K562 (cell line): ENCODE data around the gene C10orf71. TPM values are rescaled to one million over a fixed set of nuclear protein-coding genes. Genes with fewer than 3 reads are reported as not detected.

Experiments used
- ATAC-seq: fragments of 200-7000 bp; cut with Tn5 transposase; 3 replicates; pipeline ENCODE4 v1.9.1; 2020; ENCODE audit warnings: moderate library complexity
- BruUV-seq: library from RNA; stranded (reverse); fragments of 400-500 nt; replicated peaks from 2 replicates; lab custom pipeline; 2021; lab: Mats Ljungman, UMichigan
- CTCF ChIA-PET: fragments of 300-600 bp; formaldehyde crosslinking; extraction: SDS; loops from one replicate; lab custom pipeline; 2021; ENCODE audit warnings: low intra/inter-chr PET ratio; lab: Yijun Ruan, JAX
- POLR2A ChIA-PET: fragments of 300-600, 350-650 bp; sonication (Branson Sonifier 250); formaldehyde crosslinking; extraction: SDS; loops from one replicate; lab custom pipeline; 2021; ENCODE audit warnings: antibody characterized with exemption, inconsistent platforms; lab: Yijun Ruan, JAX
- DNase-seq, 4 experiments: peaks; one replicate each; pipeline versions ENCODE4 v3.0.0 to v3.0.0-alpha.2; 2011 to 2018; ENCODE audit warnings: low spot score in 3 of 4, mixed read lengths in 3 of 4; ENCODE audit errors: extremely low read depth in 1 of 4
- FAIRE-seq: peaks from 2 replicates; lab custom pipeline; 2011; peaks lifted over from hg19 to GRCh38; lab: Jason Lieb, UNC
- H2AFZ ChIP-seq: 2 replicates; pipeline ENCODE4 v1.6.0; 2011; ENCODE audit warnings: low read depth, low read length, control low read depth, inconsistent platforms
- H3K27ac ChIP-seq: fragments of 200-600 bp; 3 replicates; pipeline ENCODE4 v1.8.0; 2011; ENCODE audit warnings: low read depth, mild to moderate bottlenecking, control low read depth, inconsistent platforms, low read length, moderate library complexity, mixed read lengths; ENCODE audit errors: extremely low read depth
- H3K27me3 ChIP-seq, 2 experiments: fragments of 300-600 bp in 1 of 2; 2 replicates in 1 of 2; 3 replicates in 1 of 2; pipeline versions ENCODE4 v1.6.0 to v1.8.0; 2011; ENCODE audit warnings: inconsistent platforms in 2 of 2, low read length in 2 of 2, mild to moderate bottlenecking in 1 of 2, mixed read lengths in 1 of 2, moderate library complexity in 1 of 2; ENCODE audit not compliant: control insufficient read depth in 2 of 2, insufficient read depth in 2 of 2
- H3K36me3 ChIP-seq: fragments of 300-600 bp; 3 replicates; pipeline ENCODE4 v1.8.0; 2011; ENCODE audit warnings: mild to moderate bottlenecking, low read length, inconsistent platforms; ENCODE audit not compliant: control insufficient read depth, insufficient read depth
- H3K4me1 ChIP-seq, 2 experiments: fragments of 200-600 bp in 1 of 2; replicated peaks in 1 of 2; 2 replicates in 1 of 2; 3 replicates in 1 of 2; pipeline versions ENCODE4 v1.5.1 to v1.8.0; 2011; ENCODE audit warnings: inconsistent platforms in 2 of 2, low read length in 2 of 2, mild to moderate bottlenecking in 1 of 2, mixed read lengths in 1 of 2, moderate library complexity in 1 of 2; ENCODE audit not compliant: control insufficient read depth in 2 of 2, insufficient read depth in 2 of 2
- H3K4me2 ChIP-seq: 2 replicates; pipeline ENCODE4 v1.6.1; 2011; ENCODE audit warnings: low read length, control low read depth, inconsistent platforms, mixed read lengths; ENCODE audit not compliant: insufficient read depth
- H3K4me3 ChIP-seq: fragments of 200-600 bp; sonication (generic), shearing (Covaris generic); 2 replicates; pipeline ENCODE4 v1.5.1; 2016; ENCODE audit warnings: control low read depth, inconsistent platforms
- H3K79me2 ChIP-seq: fragments of 200-600 bp; 3 replicates; pipeline ENCODE4 v1.8.0; 2011; ENCODE audit warnings: low read length, inconsistent platforms; ENCODE audit not compliant: control insufficient read depth, insufficient read depth
- H3K9ac ChIP-seq, 2 experiments: 2 replicates each; pipeline versions ENCODE4 v1.6.0 to v1.6.1; 2011; ENCODE audit warnings: low read depth in 2 of 2, low read length in 2 of 2, control low read depth in 1 of 2, inconsistent platforms in 1 of 2, mild to moderate bottlenecking in 1 of 2, mixed read lengths in 1 of 2; ENCODE audit not compliant: insufficient read depth in 1 of 2
- H3K9me1 ChIP-seq: one replicate; pipeline ENCODE4 v1.6.0; 2011; ENCODE audit warnings: inconsistent platforms, mild to moderate bottlenecking, low read length, moderate library complexity; ENCODE audit not compliant: control insufficient read depth, insufficient read depth
- H3K9me3 ChIP-seq: replicated peaks from 2 replicates; pipeline ENCODE4 v1.5.1; 2011; ENCODE audit warnings: low read depth, low read length, inconsistent platforms; ENCODE audit not compliant: control insufficient read depth, insufficient read depth
- H4K20me1 ChIP-seq: replicated peaks from 2 replicates; pipeline ENCODE4 v1.6.1; 2011; ENCODE audit warnings: low read length, inconsistent platforms, mixed read lengths; ENCODE audit not compliant: control insufficient read depth, insufficient read depth
- BACH1 ChIP-seq: fragments of 200-800 bp; sonication (Bioruptor generic); IDR thresholded peaks from 2 replicates; pipeline ENCODE4 v1.6.1; 2016; ENCODE audit warnings: missing genetic modification characterization, missing compliant biosample characterization
- BRD4 ChIP-seq: fragments of 200-600 bp; sonication (generic); IDR thresholded peaks from 2 replicates; pipeline ENCODE4 v1.6.1; 2017; ENCODE audit warnings: inconsistent platforms
- COPS2 ChIP-seq: fragments of 450-650 bp; conservative IDR thresholded peaks from 2 replicates; pipeline ENCODE4 v1.6.1; 2016; ENCODE audit warnings: mild to moderate bottlenecking, moderate library complexity
- DPF2 ChIP-seq: fragments of 450-650 bp; IDR thresholded peaks from 2 replicates; pipeline ENCODE4 v1.6.1; 2016
- GATAD2A ChIP-seq: fragments of 450-650 bp; IDR thresholded peaks from 2 replicates; pipeline ENCODE4 v1.6.1; 2017
- HDGF ChIP-seq: fragments of 450-650 bp; IDR thresholded peaks from 2 replicates; pipeline ENCODE4 v1.6.1; 2016
- HNRNPH1 ChIP-seq: fragments of 200-400 bp; formaldehyde crosslinking; optimal IDR thresholded peaks from 2 replicates; pipeline ENCODE3; 2017; ENCODE audit warnings: low read depth, mild to moderate bottlenecking, low read length, moderate library complexity
- L3MBTL2 ChIP-seq: fragments of 450-650 bp; IDR thresholded peaks from 2 replicates; pipeline ENCODE4 v1.6.1; 2016; ENCODE audit warnings: mild to moderate bottlenecking, moderate library complexity
- NFE2 ChIP-seq: IDR thresholded peaks from 2 replicates; pipeline ENCODE4 v1.6.1; 2014; ENCODE audit warnings: antibody characterized with exemption, low read depth
- NFE2L1 ChIP-seq: fragments of 450-650 bp; IDR thresholded peaks from 2 replicates; pipeline ENCODE4 v1.6.1; 2016; ENCODE audit warnings: missing genetic modification characterization, low read depth, mild to moderate bottlenecking, missing compliant biosample characterization, moderate library complexity, borderline replicate concordance
- POLR2A ChIP-seq: fragments of 450-650 bp; conservative IDR thresholded peaks from 2 replicates; pipeline ENCODE4 v1.6.1; 2016
- STAG1 ChIP-seq: sonication (generic); formaldehyde crosslinking; IDR thresholded peaks from 2 replicates; pipeline ENCODE4 v1.5.0; 2020; ENCODE audit warnings: missing genetic modification reagents, borderline replicate concordance
- XRCC5 ChIP-seq: fragments of 200-400 bp; formaldehyde crosslinking; IDR thresholded peaks from 2 replicates; pipeline ENCODE4 v1.6.1; 2017; ENCODE audit warnings: low read depth, mild to moderate bottlenecking, low read length
- ZNF384 ChIP-seq: IDR thresholded peaks from 2 replicates; pipeline ENCODE4 v1.6.1; 2012; ENCODE audit warnings: low read depth, low read length, improper control_type of control experiment
- ZNF436 ChIP-seq: fragments of 250-450, 450-650 bp; sonication (Bioruptor Pico); formaldehyde crosslinking; IDR thresholded peaks from 2 replicates; pipeline ENCODE4 v1.7.0; 2020; ENCODE audit warnings: mild to moderate bottlenecking
- ZNF512 ChIP-seq: IDR thresholded peaks from 2 replicates; pipeline ENCODE4 v1.6.1; 2016; ENCODE audit warnings: missing genetic modification characterization, missing compliant biosample characterization
- ZNF584 ChIP-seq: fragments of 200-800 bp; sonication (Bioruptor generic); IDR thresholded peaks from 2 replicates; pipeline ENCODE4 v1.6.1; 2016; ENCODE audit warnings: low read depth, mild to moderate bottlenecking, missing genetic modification characterization, missing compliant biosample characterization
- WGBS: fragments of 100-300 bp; shearing (Covaris generic); methylation state at CpG from one replicate; pipeline ENCODE4 v1.1.6; 2016; ENCODE audit warnings: low coverage, mixed read lengths; ENCODE audit not compliant: insufficient coverage; ENCODE audit errors: missing lambda C conversion rate; 5-methylcytosine and 5-hydroxymethylcytosine counted together
- in situ Hi-C: fragments of 300-500 bp; cut with MboI; formaldehyde crosslinking; loops from 4 replicates; pipeline ENCODE4 v1.15.0; 2018; ENCODE audit warnings: inconsistent platforms, mixed read lengths
- intact Hi-C: fragments of 100-400 bp; cut with micrococcal nuclease; formaldehyde crosslinking; loops from 2 replicates; pipeline ENCODE4 v1.14.2; 2022
- polyA plus RNA-seq, 8 experiments: library from polyadenylated mRNA; depleted of rRNA in 4 of 8; stranded (reverse) in 5 of 8; unstranded in 3 of 8; fragments of >200 nt; fragmentation: Nextera tagmentation in 2 of 8; fragmentation: Illumina TruSeq in 1 of 8; extraction: Ambion mirVana in 2 of 8; extraction: Trizol in 1 of 8; gene quantifications; 2 replicates each; pipeline versions ENCODE4 v1.2.1 to v1.2.3, GENCODE V29; 2011 to 2014; ENCODE audit warnings: inconsistent platforms in 1 of 8, missing spikeins in 1 of 8
- total RNA-seq, 7 experiments: library from RNA; depleted of rRNA in 6 of 7; stranded (reverse); fragments of >200 nt in 6 of 7; fragmentation: Illumina TruSeq in 2 of 7; extraction: Trizol in 2 of 7; gene quantifications; 2 replicates each; pipeline versions ENCODE4 v1.2.1 to v1.2.3, GENCODE V29; 2011 to 2021; ENCODE audit warnings: low replicate concordance in 1 of 7

C10orf71 gene
- total and polyA plus RNA-seq, 9 of the 15 experiments (the other 6 are each of a cell fraction or from before 2014, with no cell fraction given) = 0.06 to 4.5 (median 1.3) TPM

DNA sequence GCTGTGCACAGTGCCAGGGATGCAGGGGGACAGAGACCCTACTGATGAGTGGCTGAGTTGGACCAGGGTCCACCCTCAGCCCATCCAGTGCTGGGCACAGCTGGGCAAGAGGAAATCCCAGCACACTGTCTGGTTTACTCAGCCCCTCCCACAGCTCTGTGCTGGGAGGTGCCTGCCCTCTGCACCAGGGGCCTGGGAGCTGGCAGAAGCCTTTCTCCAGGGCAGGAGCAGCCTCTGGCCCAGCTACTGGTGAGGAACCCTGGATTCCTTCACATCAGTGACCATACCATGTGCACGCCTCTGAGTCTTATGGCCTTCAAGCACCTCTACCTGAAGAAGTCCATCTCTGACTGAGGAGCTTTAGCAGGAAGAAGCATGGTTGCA, 25.9 kb upstream of the C10orf71 start:
- Histone ChIP-seq H3K4me1 (peaks cover 11 to 14% of the 10 kb centered on the region in 2 experiments), H3K36me3 (no peaks in the 10 kb centered on the region), H4K20me1 (no peaks in the 10 kb centered on the region), H3K9me1 (no peaks in the 10 kb centered on the region), H3K9me3 (no peaks in the 10 kb centered on the region), H3K27ac (no peak overlapping the region), H3K4me2 (no peak overlapping the region), H2AFZ (no peak overlapping the region; the same call in 1 of the 2 replicates), H3K4me3 (no peak overlapping the region), H3K9ac (0 out of 4 replicates have a peak overlapping the region, but pooled peaks of 1 of the 2 experiments have one; percentile 38), H3K79me2 (no peaks in the 10 kb centered on the region), H3K27me3 (no peaks in the 10 kb centered on the region)
- TF ChIP-seq ZNF584 (no peak), ZNF512 (tag) (no peak), NFE2 (no peak), ZNF384 (no peak)
- no peak for ATAC-seq
- ChIA-PET POLR2A (interaction anchor here (1.2 to 1.3 kb wide), 2 partner anchors 9 to 11 kb away, joined by 5 to 6 read pairs; no protein-coding TSS in a partner anchor), CTCF (no interaction called here)
- DNase-seq = no peak
- no peak for FAIRE-seq
- no TSS peak for BruUV-seq
- 100% methylated on average over 1 of the region's 1 CpG for WGBS
- in situ Hi-C loops = no loop called here
- intact Hi-C loops = no loop called here

DNA sequence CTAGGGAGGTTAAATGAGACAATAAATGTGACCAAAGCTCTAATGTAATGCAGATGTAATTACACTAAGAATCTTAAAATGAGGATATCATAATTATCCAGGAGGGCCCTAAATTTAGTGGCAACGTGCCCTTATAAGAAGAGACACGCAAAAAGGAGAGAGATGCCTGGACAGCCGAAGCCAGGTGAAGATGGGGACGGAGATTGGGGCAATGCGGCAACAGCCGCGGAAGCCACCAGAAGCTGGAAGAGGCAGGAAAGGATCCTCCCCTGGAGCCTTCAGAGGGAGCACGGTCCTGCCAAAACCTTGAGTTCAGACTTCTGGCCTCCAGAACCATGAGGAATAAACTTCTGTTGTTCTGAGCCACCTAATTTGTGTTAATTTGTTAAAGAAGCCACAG, 25.3 kb upstream of the C10orf71 start:
- Histone ChIP-seq H3K9me1 (no peaks in the 10 kb centered on the region), H4K20me1 (no peaks in the 10 kb centered on the region), H3K79me2 (no peaks in the 10 kb centered on the region), H3K9me3 (no peaks in the 10 kb centered on the region), H3K36me3 (no peaks in the 10 kb centered on the region), H3K4me2 (no peak overlapping the region), H2AFZ (no peak overlapping the region), H3K27ac (no peak overlapping the region), H3K4me3 (no peak overlapping the region), H3K4me1 (peaks cover 16 to 19% of the 10 kb centered on the region in 2 experiments), H3K27me3 (no peaks in the 10 kb centered on the region), H3K9ac (no peak overlapping the region)
- intact Hi-C loops (no loop called here), in situ Hi-C loops (no loop called here)
- no TSS peak for BruUV-seq
- POLR2A ChIA-PET = interaction anchor here (1.3 kb wide), 1 partner anchor 12 kb away, joined by 6 read pairs; no protein-coding TSS in a partner anchor
- ATAC-seq = no peak
- no peak for FAIRE-seq
- CTCF ChIA-PET = no interaction called here
- 88% methylated on average over 8 of the region's 8 CpGs for WGBS
- no peak for DNase-seq
- TF ChIP-seq GATAD2A (no peak), HDGF (no peak), NFE2L1 (tag) (no peak), DPF2 (no peak), HNRNPH1 (no peak), L3MBTL2 (no peak), COPS2 (no peak), STAG1 (no peak), ZNF436 (CRISPR knock-in tag) (no peak), BRD4 (no peak), POLR2A (no peak), XRCC5 (no peak), BACH1 (tag) (no peak)
